Neuronal stem cell (in vitro differentiated cells): Measurements from ENCODE around the gene TOM1L2.
"Not testable (repeated sequence)": the region's sequence is repeated elsewhere in the genome, so short reads cannot be mapped to it uniquely, and the experiment has no call there.

Source experiments
- DNase-seq: peaks from one replicate; pipeline ENCODE4 v3.0.0-alpha.2; 2013; ENCODE audit warnings: low spot score
- H2AFZ ChIP-seq: one replicate; pipeline ENCODE4 v1.6.1; 2013; ENCODE audit warnings: mild to moderate bottlenecking, low read length, inconsistent platforms
- H2AK5ac ChIP-seq: 2 replicates; pipeline ENCODE4 v1.6.1; 2013; ENCODE audit warnings: low read depth, mild to moderate bottlenecking, inconsistent platforms, low read length, moderate library complexity, mixed read lengths
- H2BK120ac ChIP-seq: 2 replicates; pipeline ENCODE4 v1.6.1; 2013; ENCODE audit warnings: low read depth, mild to moderate bottlenecking, inconsistent platforms, low read length, moderate library complexity, mixed read lengths
- H2BK12ac ChIP-seq: one replicate; pipeline ENCODE4 v1.6.1; 2013; ENCODE audit warnings: low read length, inconsistent platforms
- H2BK15ac ChIP-seq: 2 replicates; pipeline ENCODE4 v1.6.1; 2013; ENCODE audit warnings: mild to moderate bottlenecking, low read length, inconsistent platforms, mixed read lengths
- H2BK5ac ChIP-seq: one replicate; pipeline ENCODE4 v1.6.1; 2013; ENCODE audit warnings: inconsistent platforms, mild to moderate bottlenecking, low read length, moderate library complexity
- H3K14ac ChIP-seq: one replicate; pipeline ENCODE4 v1.6.1; 2013; ENCODE audit warnings: low read length, inconsistent platforms
- H3K18ac ChIP-seq: 2 replicates; pipeline ENCODE4 v1.6.1; 2013; ENCODE audit warnings: low read length, inconsistent platforms
- H3K23ac ChIP-seq: 2 replicates; pipeline ENCODE4 v1.6.1; 2013; ENCODE audit warnings: low read depth, mild to moderate bottlenecking, mixed read lengths, low read length, inconsistent platforms; ENCODE audit not compliant: poor library complexity
- H3K27ac ChIP-seq: replicated peaks from 3 replicates; pipeline ENCODE4 v1.5.1; 2013; ENCODE audit warnings: low read length, inconsistent platforms
- H3K27me3 ChIP-seq, 3 experiments: 2 replicates each; pipeline ENCODE4 v1.6.1; 2013; ENCODE audit warnings: low read length in 3 of 3, mild to moderate bottlenecking in 2 of 3, inconsistent platforms in 1 of 3, low read depth in 1 of 3, mixed read lengths in 1 of 3, moderate library complexity in 1 of 3; ENCODE audit not compliant: control insufficient read depth in 3 of 3, insufficient read depth in 3 of 3
- H3K36me3 ChIP-seq, 2 donors: replicated peaks in 1 of 2; 2 replicates each; pipeline ENCODE4 v1.6.1; 2013; ENCODE audit warnings: low read length in 2 of 2; ENCODE audit not compliant: control insufficient read depth in 2 of 2, insufficient read depth in 2 of 2
- H3K4ac ChIP-seq: 2 replicates; pipeline ENCODE4 v1.6.1; 2013; ENCODE audit warnings: inconsistent platforms, mild to moderate bottlenecking, low read length, moderate library complexity
- H3K4me1 ChIP-seq, 2 donors: 1 replicate in 1 of 2; 2 replicates in 1 of 2; pipeline ENCODE4 v1.6.1; 2013; ENCODE audit warnings: low read length in 2 of 2, low read depth in 1 of 2; ENCODE audit not compliant: control insufficient read depth in 2 of 2, insufficient read depth in 1 of 2
- H3K4me2 ChIP-seq: one replicate; pipeline ENCODE4 v1.6.1; 2013; ENCODE audit warnings: mild to moderate bottlenecking, low read length, inconsistent platforms; ENCODE audit not compliant: insufficient read depth, poor library complexity, severe bottlenecking
- H3K4me3 ChIP-seq, 2 donors: 2 replicates each; pipeline ENCODE4 v1.5.1; 2013; ENCODE audit warnings: low read length in 2 of 2, mild to moderate bottlenecking in 2 of 2, inconsistent platforms in 1 of 2, moderate library complexity in 1 of 2
- H3K79me1 ChIP-seq: one replicate; pipeline ENCODE4 v1.6.1; 2013; ENCODE audit warnings: low read depth, mild to moderate bottlenecking, inconsistent platforms, low read length, moderate library complexity
- H3K9ac ChIP-seq: one replicate; pipeline ENCODE4 v1.6.1; 2013; ENCODE audit warnings: mild to moderate bottlenecking, low read depth, low read length, inconsistent platforms; ENCODE audit not compliant: poor library complexity
- H3K9me3 ChIP-seq, 2 donors: replicated peaks in 1 of 2; 2 replicates each; pipeline versions ENCODE3 to v1.6.1; 2013; ENCODE audit warnings: low read length in 2 of 2, mild to moderate bottlenecking in 2 of 2, inconsistent platforms in 1 of 2, low read depth in 1 of 2, mixed read lengths in 1 of 2, moderate library complexity in 1 of 2; ENCODE audit not compliant: control insufficient read depth in 2 of 2, insufficient read depth in 1 of 2
- H4K8ac ChIP-seq: one replicate; pipeline ENCODE4 v1.6.1; 2013; ENCODE audit warnings: low read depth, mild to moderate bottlenecking, inconsistent platforms, low read length, moderate library complexity
- H4K91ac ChIP-seq: one replicate; pipeline ENCODE4 v1.6.1; 2013; ENCODE audit warnings: low read length, low read depth, mild to moderate bottlenecking, inconsistent platforms; ENCODE audit not compliant: poor library complexity
- WGBS, 2 donors: extraction: QIAGEN DNeasy Blood & Tissue Kit; methylation state at CpG; one replicate each; pipeline ENCODE4 v1.1.7; 2013; ENCODE audit warnings: missing lambda C conversion rate in 2 of 2, mixed read lengths in 1 of 2; ENCODE audit not compliant: insufficient read length in 2 of 2, insufficient replicate concordance in 1 of 2; ENCODE audit errors: extremely low coverage in 2 of 2; 5-methylcytosine and 5-hydroxymethylcytosine counted together

Gene TOM1L2

DNA sequence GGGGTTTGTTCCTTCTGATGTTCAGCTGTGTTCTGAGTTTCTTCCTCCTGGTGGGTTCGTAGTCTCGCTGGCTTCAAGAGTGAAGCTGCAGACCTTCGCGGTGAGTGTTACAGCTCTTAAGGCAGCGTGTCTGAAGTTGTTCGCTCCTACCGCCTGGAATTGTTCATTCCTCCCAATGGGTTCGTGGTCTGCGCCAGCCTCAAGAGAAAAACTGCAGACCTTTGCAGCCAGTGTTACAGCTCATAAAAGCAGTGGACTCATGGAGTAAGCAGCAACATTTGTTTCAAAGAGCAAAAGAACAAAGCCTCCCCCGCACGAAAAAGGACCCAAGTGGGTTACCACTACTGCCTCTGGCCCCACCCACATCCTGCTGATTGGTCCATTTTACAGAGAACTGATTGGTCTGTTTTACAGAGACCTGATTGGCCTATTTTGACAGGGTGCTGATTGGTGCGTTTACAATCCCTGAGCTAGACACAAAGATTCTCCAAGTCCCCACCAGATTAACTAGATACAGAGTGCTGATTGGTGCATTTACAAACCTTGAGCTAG lies 16.3 kb downstream of the TOM1L2 start:
- H3K4me2 ChIP-seq, H2BK15ac ChIP-seq, H3K36me3 ChIP-seq, H3K9ac ChIP-seq, H2BK120ac ChIP-seq, H3K14ac ChIP-seq, H3K4me3 ChIP-seq, H4K8ac ChIP-seq, H2AK5ac ChIP-seq, H3K27me3 ChIP-seq, H4K91ac ChIP-seq, H3K4ac ChIP-seq, H3K4me1 ChIP-seq, H3K27ac ChIP-seq, H2AFZ ChIP-seq, H3K9me3 ChIP-seq, DNase-seq, H2BK5ac ChIP-seq, H3K18ac ChIP-seq, H3K23ac ChIP-seq, H2BK12ac ChIP-seq, H3K79me1 ChIP-seq: not testable (repeated sequence)
- no CpG with 5 or more reads among the region's 12 CpGs for WGBS, 2 donors

DNA sequence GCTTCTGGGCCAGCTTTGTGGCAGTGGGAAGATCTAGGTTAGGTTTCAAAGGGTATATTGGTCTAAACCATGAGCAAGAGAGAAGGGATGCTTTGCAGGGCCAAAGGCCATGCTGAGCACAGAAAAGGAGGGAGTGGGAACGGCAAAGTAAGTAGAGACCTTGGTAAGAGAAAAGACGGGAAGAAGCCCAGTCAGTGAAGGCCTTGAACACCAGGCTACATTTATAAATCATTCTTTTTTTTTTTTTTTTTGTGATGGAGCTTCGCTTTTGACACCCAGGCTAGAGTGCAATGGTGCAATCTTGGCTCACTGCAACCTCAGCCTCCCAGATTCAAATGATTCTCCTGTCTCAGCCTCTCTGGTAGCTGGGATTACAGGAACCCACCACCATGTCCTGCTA lies 18.1 kb downstream of the TOM1L2 start:
- no peak overlapping the region for H4K8ac ChIP-seq
- no peak overlapping the region for H2AFZ ChIP-seq
- H3K9me3 ChIP-seq, result peaks cover 0 to 5% of the 10 kb centered on the region in 2 donors
- H2BK12ac ChIP-seq, result no peak overlapping the region
- H3K4me3 ChIP-seq, result no peak overlapping the region
- no CpG with 5 or more reads among the region's 3 CpGs for WGBS, 2 donors
- H3K27ac ChIP-seq, result no peak overlapping the region
- H3K14ac ChIP-seq, result no peak overlapping the region
- H2BK5ac ChIP-seq, result no peak overlapping the region
- DNase-seq, result no peak
- no peak overlapping the region for H3K4ac ChIP-seq
- no peaks in the 10 kb centered on the region for H3K79me1 ChIP-seq
- peaks cover 0 to 2% of the 10 kb centered on the region in 2 donors for H3K36me3 ChIP-seq
- peaks cover 2 to 9% of the 10 kb centered on the region in 2 donors for H3K4me1 ChIP-seq
- no peak overlapping the region for H4K91ac ChIP-seq
- H3K9ac ChIP-seq, result no peak overlapping the region
- no peaks in the 10 kb centered on the region for H3K27me3 ChIP-seq
- H3K23ac ChIP-seq, result no peak overlapping the region
- no peak overlapping the region for H3K4me2 ChIP-seq
- no peak overlapping the region for H2BK120ac ChIP-seq
- H2AK5ac ChIP-seq, result no peak overlapping the region
- no peak overlapping the region for H3K18ac ChIP-seq
- no peak overlapping the region for H2BK15ac ChIP-seq

DNA sequence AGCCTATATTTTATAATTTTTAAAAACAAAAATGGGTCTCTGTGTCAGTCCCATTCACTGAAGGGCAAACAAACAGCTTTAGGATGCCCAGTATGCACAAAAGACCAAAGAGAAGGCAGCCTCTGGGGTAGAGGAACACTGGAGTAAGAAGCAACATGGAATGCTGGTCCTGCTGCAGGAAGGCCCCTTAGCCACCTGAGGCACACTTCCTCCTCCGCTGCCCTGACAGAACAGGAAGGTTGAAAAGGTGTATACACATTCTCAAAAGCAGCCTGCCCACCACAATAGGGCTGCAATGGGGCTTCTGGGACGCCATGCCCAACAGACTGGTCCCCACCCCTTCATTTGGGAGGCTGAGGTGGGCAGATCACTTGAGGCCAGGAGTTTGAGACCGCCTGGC lies 19.5 kb downstream of the TOM1L2 start:
- Histone ChIP-seq H3K27ac (no peak overlapping the region), H4K8ac (no peak overlapping the region), H3K4me1 (peaks cover 2 to 9% of the 10 kb centered on the region in 2 donors), H3K9me3 (peaks cover 0 to 5% of the 10 kb centered on the region in 2 donors), H3K14ac (no peak overlapping the region), H3K9ac (no peak overlapping the region), H3K79me1 (no peaks in the 10 kb centered on the region), H2BK12ac (no peak overlapping the region), H4K91ac (no peak overlapping the region), H2AK5ac (no peak overlapping the region), H2BK5ac (no peak overlapping the region), H3K4ac (no peak overlapping the region), H3K18ac (no peak overlapping the region), H3K27me3 (no peaks in the 10 kb centered on the region), H3K23ac (no peak overlapping the region), H3K4me2 (no peak overlapping the region), H2AFZ (no peak overlapping the region), H2BK120ac (no peak overlapping the region), H3K36me3 (peaks cover 0 to 2% of the 10 kb centered on the region in 2 donors), H3K4me3 (no peak overlapping the region), H2BK15ac (no peak overlapping the region)
- no CpG with 5 or more reads among the region's 3 CpGs for WGBS, 2 donors
- DNase-seq, result no peak

DNA sequence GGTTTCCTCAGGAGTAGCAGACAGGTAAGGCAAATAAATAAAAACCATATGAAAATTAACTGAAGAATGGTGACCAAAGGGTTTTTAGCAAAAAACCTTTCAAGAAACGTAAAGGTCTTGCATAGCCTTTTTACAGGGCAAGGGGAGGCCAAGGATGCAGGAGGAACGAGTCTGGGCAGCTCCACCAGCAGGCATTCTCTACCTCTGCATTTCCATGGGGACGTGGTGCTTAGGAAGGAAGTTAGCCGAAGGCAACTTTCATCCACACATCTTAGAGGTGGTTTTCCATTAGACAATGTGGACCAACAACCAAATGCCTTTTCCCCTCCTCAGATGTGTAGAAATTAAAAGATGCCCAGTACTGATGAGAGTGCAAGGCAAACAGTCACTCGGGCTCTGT lies 20.7 kb downstream of the TOM1L2 start:
- H3K4me3 ChIP-seq, result no peak overlapping the region
- H2AFZ ChIP-seq, result no peak overlapping the region
- H3K27ac ChIP-seq, result no peak overlapping the region
- no peak overlapping the region for H2BK120ac ChIP-seq
- no CpG with 5 or more reads among the region's 5 CpGs for WGBS, 2 donors
- H4K8ac ChIP-seq, result no peak overlapping the region
- H3K9ac ChIP-seq, result no peak overlapping the region
- H3K36me3 ChIP-seq, result peaks cover 0 to 2% of the 10 kb centered on the region in 2 donors
- H3K79me1 ChIP-seq, result no peaks in the 10 kb centered on the region
- no peak overlapping the region for H3K14ac ChIP-seq
- DNase-seq, result no peak
- H3K4ac ChIP-seq, result no peak overlapping the region
- H3K9me3 ChIP-seq, result peaks cover 0 to 5% of the 10 kb centered on the region in 2 donors
- H2BK12ac ChIP-seq, result no peak overlapping the region
- no peak overlapping the region for H2BK15ac ChIP-seq
- no peak overlapping the region for H3K18ac ChIP-seq
- H2BK5ac ChIP-seq, result no peak overlapping the region
- H4K91ac ChIP-seq, result no peak overlapping the region
- no peak overlapping the region for H3K4me2 ChIP-seq
- no peaks in the 10 kb centered on the region for H3K27me3 ChIP-seq
- no peak overlapping the region for H2AK5ac ChIP-seq
- no peak overlapping the region for H3K23ac ChIP-seq
- peaks cover 2 to 9% of the 10 kb centered on the region in 2 donors for H3K4me1 ChIP-seq
